Kidney epithelial cell (primary cell): ENCODE results near the gene MAML2. TPM values are rescaled to one million over a fixed set of nuclear protein-coding genes. Genes with fewer than 3 reads are reported as not detected.

Source experiments
- DNase-seq: peaks from one replicate; pipeline ENCODE4 v3.0.0-alpha.2; 2010; ENCODE audit warnings: low read depth
- H3K27me3 ChIP-seq: 2 replicates; pipeline ENCODE4 v1.6.0; 2011; ENCODE audit warnings: low read length; ENCODE audit not compliant: control insufficient read depth, insufficient read depth
- H3K36me3 ChIP-seq: 2 replicates; pipeline ENCODE4 v1.5.1; 2011; ENCODE audit warnings: low read length; ENCODE audit not compliant: control insufficient read depth, insufficient read depth
- H3K4me3 ChIP-seq: 2 replicates; pipeline ENCODE4 v1.5.1; 2011; ENCODE audit warnings: low read depth, mild to moderate bottlenecking, control low read depth, low read length
- CTCF ChIP-seq: IDR thresholded peaks from 2 replicates; pipeline ENCODE4 v1.5.1; 2011; ENCODE audit warnings: mild to moderate bottlenecking, moderate library complexity, low read length, control low read depth, inconsistent platforms; ENCODE audit not compliant: insufficient read depth, poor library complexity, severe bottlenecking
- total RNA-seq: library from RNA; depleted of rRNA; stranded (reverse); fragments of >200 nt; gene quantifications from 2 replicates; pipeline ENCODE4 v1.2.3, GENCODE V29; 2015

The MAML2 gene
- total RNA-seq, 1 donor from 2014 or later, result 12.3 TPM

DNA sequence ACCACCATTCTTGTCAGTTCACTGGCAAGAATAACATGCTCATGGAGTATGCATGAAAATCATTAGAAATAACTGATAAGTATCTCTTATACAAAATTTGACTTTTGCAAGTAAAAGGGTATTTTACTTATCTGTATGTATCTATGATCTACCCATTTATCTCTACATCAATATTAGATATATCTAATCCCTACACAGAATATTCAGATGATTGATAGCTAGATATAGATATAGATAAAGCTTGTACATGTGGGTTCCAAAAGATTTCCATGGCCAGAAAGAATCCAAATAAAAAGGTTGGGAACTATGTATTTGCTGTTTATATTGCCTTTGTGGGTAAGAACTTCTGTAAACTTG lies 185.5 kb downstream of the MAML2 start:
- DNase-seq, result no peak
- no peak overlapping the region for H3K4me3 ChIP-seq
- TF ChIP-seq CTCF, result no peak
- H3K27me3 ChIP-seq, result no peaks in the 10 kb centered on the region
- H3K36me3 ChIP-seq, result no peaks in the 10 kb centered on the region

- Histone ChIP-seq H3K27me3 (no peaks in the 10 kb centered on the region), H3K36me3 (no peaks in the 10 kb centered on the region), H3K4me3 (no peak overlapping the region)
- TF ChIP-seq CTCF, result no peak
- no peak for DNase-seq
Measured at GRCh38 chr11:96156379-96156722, 186.6 kb downstream of the MAML2 start.

- Histone ChIP-seq H3K27me3 (no peaks in the 10 kb centered on the region), H3K36me3 (no peaks in the 10 kb centered on the region), H3K4me3 (no peak overlapping the region)
- TF ChIP-seq CTCF, result peak; percentile 42
- peak; percentile 90 for DNase-seq
Measured at GRCh38 chr11:96155627-96156378, 187.2 kb downstream of the MAML2 start.

DNA sequence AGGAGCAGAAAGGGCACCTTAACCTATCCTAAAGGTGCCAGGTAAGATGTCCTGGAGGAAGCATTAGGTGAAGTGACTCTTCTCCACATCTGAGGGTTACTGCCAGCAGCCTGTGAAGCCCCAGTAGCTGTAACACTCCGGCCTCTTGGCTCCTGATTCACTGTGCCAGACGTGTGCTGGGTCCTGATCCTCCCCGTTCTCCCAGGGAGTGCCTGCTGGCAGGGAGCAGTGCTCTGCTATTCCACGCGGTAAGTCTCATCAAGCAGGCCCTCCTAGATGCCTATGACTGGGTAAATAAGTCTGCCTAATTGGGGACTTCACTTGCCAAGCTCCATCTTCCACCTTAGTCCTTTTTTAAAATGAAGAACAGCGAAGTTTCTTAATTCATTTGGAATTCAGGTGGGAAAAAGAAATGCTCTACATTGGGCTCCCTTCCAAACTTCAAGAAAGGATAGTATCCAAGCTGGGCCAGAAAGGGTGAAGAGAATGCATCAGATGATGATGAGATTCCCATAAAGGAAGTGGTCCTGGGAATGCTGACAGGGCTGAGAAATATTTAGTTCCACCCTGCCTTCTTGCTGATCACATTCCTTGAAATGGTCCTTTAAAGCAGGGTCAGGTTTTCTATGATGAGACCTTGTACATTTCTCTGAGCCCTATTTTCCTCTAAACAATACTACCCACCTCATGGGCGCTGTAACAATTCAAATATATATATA lies 188.0 kb downstream of the MAML2 start:
- Histone ChIP-seq H3K36me3 (no peaks in the 10 kb centered on the region), H3K4me3 (no peak overlapping the region), H3K27me3 (no peaks in the 10 kb centered on the region)
- TF ChIP-seq CTCF, result no peak
- DNase-seq, result no peak

GRCh38 chr11:96152623-96153022 lies 190.4 kb downstream of the MAML2 start:
- H3K4me3 ChIP-seq, result no peak overlapping the region
- H3K27me3 ChIP-seq, result no peaks in the 10 kb centered on the region
- DNase-seq, result no peak
- no peak for TF ChIP-seq CTCF
- H3K36me3 ChIP-seq, result no peaks in the 10 kb centered on the region
